NCI-H1048 (cell line): Measurements from ENCODE around the gene ACOX1.
A peak's percentile ranks its signal among the peaks of the same experiment; 100 is the strongest.

Source experiments
- DNase-seq: peaks from one replicate; lab custom pipeline; 2025; lab: John Stamatoyannopoulos, UW

Gene ACOX1

GRCh38 chr17:75909051-75909811 lies 69.7 kb downstream of the ACOX1 start:
- DNase-seq = no peak

- no peak for DNase-seq
Measured at GRCh38 chr17:75908201-75908600, 70.8 kb downstream of the ACOX1 start.

- no peak for DNase-seq
Measured at GRCh38 chr17:75906143-75906884, 72.7 kb downstream of the ACOX1 start.

- DNase-seq = peak; percentile 91
Measured at GRCh38 chr17:75904749-75905521, 74.0 kb downstream of the ACOX1 start, which contains the start of gene MRPL38. TSS of gene MRPL38 (minus strand) at chr17:75904884. CDS start at chr17:75904875, 9 bp downstream.

GRCh38 chr17:75902406-75902805 lies 76.6 kb downstream of the ACOX1 start:
- no peak for DNase-seq

- DNase-seq = no peak
Measured at GRCh38 chr17:75901727-75902126, 77.2 kb downstream of the ACOX1 start.

- no peak for DNase-seq
Measured at GRCh38 chr17:75900691-75901533, 78.1 kb downstream of the ACOX1 start.

GRCh38 chr17:75899767-75900468 lies 79.0 kb downstream of the ACOX1 start:
- DNase-seq = no peak

- no peak for DNase-seq
Measured at GRCh38 chr17:75899353-75899752, 79.6 kb downstream of the ACOX1 start.

- no peak for DNase-seq
Measured at GRCh38 chr17:75898791-75899190, 80.2 kb downstream of the ACOX1 start.

GRCh38 chr17:75898065-75898464 lies 80.9 kb downstream of the ACOX1 start:
- DNase-seq = no peak

- DNase-seq = no peak
Measured at GRCh38 chr17:75897160-75898019, 81.6 kb downstream of the ACOX1 start.

GRCh38 chr17:75896415-75897159 lies 82.4 kb downstream of the ACOX1 start, which contains the start of gene TRIM65:
TSS of gene TRIM65 (minus strand) at chr17:75896951. CDS start at chr17:75896937, 14 bp downstream.
- DNase-seq = peak; percentile 11

- DNase-seq = no peak
Measured at GRCh38 chr17:75895370-75896155, 83.4 kb downstream of the ACOX1 start.

GRCh38 chr17:75894049-75894733 lies 84.8 kb downstream of the ACOX1 start:
- DNase-seq = no peak

- no peak for DNase-seq
Measured at GRCh38 chr17:75893305-75894048, 85.5 kb downstream of the ACOX1 start.
